C4-2B (cell line): ENCODE data around the gene ATXN1.

Experiments used
- ZFX ChIP-seq: fragments of 450-650 bp; IDR thresholded peaks from 2 replicates; pipeline ENCODE4 v1.6.1; 2017
- TF ChIP-seq, protein P1 (sequence below): fragments of 450-650 bp; conservative IDR thresholded peaks from 2 replicates; pipeline ENCODE4 v1.5.1; 2017; ENCODE audit warnings: mild to moderate bottlenecking

- TF ChIP-seq, protein P1, sequence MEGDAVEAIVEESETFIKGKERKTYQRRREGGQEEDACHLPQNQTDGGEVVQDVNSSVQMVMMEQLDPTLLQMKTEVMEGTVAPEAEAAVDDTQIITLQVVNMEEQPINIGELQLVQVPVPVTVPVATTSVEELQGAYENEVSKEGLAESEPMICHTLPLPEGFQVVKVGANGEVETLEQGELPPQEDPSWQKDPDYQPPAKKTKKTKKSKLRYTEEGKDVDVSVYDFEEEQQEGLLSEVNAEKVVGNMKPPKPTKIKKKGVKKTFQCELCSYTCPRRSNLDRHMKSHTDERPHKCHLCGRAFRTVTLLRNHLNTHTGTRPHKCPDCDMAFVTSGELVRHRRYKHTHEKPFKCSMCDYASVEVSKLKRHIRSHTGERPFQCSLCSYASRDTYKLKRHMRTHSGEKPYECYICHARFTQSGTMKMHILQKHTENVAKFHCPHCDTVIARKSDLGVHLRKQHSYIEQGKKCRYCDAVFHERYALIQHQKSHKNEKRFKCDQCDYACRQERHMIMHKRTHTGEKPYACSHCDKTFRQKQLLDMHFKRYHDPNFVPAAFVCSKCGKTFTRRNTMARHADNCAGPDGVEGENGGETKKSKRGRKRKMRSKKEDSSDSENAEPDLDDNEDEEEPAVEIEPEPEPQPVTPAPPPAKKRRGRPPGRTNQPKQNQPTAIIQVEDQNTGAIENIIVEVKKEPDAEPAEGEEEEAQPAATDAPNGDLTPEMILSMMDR, result no peak
- no peak for TF ChIP-seq ZFX
These were observed 74.2 kb downstream of the ATXN1 start for GRCh38 chr6:16687045-16687444.
